ENCODE data around the gene LIMS2.

Gene LIMS2

DNA sequence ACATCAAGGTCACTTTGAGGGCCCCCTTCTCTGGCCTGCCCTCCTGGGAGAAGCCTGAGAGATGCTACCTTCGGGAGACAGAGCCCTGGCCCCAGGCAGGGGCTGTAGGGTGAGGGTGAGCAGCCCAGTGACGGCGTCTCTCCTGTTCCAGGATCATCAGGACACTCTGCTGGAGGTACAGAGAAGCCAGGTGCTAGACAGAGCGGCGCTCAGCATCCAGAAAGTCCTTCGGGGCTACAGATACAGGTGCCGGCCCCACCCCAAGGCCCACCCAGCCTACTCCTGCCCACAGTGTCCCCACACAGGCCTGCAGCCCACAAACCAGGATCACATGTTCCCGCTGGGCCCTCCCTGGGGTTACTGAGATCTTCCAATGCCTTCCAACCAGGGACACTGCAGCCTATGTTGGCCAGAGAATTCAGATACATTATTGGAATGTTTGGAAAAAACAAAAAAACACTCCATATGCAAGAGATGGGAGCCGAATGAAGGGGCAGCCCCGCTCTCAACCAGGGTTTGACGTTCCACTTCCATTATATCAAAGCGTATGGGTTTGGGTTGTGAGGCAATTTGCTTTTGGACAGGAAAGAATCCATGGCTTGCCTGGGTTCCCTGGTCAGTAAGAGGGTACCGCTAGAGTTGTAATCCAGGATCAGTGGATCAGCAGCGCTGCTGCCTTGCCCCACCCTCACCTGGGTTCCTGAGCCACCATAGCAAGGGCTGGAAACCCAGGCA, 78.9 kb downstream of the LIMS2 start:
- DNase-seq = no peak

DNA sequence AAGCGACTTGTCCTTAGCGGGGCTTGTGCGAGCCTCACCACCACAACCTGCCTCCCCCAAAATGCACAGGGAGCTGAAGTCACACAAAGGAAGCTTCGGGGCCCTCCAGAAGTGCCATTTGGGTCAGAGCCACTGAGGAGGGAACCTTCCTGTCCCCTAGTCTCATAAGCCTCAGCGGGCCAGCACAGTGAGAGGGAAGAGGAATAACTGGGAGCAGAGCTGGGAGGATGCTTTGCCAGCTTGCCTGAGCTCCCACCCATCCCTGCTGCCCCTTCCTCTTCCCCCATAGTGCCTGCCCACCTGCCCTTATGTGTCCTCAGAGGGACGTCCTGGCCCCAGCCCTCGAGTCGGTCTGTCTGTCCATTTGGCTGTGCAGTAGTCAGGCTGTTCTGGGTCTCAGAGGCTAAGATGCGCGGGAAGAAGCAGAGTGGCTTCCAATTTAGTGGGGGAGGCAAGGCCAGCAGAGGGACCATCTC, 81.2 kb downstream of the LIMS2 start:
- DNase-seq = no peak

DNA sequence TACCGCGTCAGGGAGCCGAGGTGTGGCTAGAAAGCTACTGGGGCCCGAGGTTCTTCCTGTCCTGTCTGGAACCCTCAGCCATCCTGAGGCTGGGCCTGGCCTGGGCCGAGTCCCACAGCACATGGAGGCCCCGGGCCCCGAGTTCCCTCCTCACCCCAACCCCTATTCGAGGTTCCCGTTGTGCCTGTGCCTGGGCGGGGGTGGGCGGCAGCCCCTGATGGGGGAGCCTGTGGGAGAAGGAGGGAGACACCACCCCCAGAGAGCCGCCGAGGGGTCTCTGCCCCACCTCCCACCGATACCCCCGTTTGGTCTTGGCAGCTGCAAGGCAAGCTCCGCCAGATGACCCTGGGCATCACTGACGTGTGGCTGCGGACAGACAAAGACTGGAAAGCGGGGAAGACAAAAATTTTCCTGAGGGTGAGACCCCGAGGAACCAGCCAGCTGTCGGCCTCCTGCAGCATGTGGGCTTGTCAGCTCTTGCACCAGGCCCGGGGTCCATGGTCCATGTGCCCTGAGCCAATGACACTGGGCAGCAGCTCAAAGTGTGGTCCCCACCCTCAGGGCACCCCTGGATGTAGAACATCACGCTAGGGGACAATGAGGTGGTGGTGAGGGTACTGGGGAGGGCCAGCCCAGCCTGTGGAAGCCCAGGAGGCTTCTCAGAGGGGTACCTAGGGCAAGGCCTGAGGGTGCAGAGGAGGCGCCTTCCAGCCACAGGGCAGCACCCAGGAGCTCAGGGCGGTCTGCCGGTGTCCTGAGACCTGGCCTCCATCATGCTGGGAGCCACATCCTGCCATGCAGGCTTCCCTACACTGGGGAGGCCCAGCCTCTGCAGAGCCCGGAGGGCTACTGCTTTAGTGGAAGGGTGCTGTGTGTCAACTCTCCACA, 81.9 kb downstream of the LIMS2 start:
- DNase-seq = no peak

DNA sequence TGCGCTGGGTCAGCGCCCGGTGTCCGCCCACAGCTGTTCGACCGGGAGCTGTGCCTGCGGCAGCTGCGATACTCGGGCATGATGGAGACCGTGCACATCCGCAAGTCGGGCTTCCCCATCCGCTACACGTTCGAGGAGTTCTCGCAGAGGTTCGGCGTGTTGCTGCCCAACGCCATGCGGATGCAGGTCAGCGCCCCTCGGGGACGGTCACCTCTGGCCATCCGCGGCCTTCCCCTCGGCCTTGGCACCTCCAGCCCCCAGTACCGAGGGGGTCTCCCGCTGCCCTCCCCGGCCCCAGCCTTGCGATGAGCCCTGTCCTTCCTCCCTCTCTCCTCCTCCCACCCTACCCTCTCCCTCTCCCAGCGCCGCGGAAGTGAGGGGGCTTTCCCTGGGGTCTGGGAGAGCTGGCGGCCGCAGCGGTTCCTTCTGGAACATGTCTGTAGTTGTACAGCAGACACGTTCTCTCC, 82.5 kb downstream of the LIMS2 start:
- no peak for DNase-seq

DNA sequence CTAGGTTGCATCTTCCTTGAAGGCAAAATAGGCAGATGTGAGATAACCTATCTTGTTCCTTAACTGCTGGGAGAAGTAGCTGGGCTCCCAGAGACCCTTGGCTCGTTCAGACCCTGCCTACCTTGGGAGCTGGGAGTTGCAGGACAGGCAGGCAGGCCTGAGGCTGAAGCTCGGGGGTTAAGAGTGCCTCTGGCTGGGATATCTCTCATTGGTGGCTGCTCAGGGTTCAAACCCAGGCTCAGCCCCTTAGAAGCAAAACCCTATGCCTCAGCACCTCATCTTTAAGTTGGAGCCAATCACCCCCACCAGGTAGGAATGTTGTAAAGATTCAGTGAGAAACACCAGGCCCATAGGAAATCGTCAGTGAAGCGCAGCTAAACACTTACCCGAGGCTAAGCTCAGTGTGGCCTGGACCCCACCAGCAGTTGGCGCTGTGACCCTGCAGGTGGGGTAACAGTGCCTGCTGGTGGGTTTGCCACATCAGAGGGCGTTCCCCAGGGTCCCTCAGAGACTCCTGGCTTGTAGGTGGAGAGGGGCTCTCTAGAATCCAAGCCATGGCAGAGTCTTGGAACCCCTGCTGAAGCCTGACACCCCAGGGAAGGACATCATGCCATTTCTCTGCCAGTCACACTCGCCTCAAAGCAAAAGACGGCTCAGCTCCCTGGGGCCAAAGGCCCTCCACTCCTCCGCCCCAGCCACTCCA, 84.0 kb downstream of the LIMS2 start:
- peak; percentile 56 for DNase-seq

DNA sequence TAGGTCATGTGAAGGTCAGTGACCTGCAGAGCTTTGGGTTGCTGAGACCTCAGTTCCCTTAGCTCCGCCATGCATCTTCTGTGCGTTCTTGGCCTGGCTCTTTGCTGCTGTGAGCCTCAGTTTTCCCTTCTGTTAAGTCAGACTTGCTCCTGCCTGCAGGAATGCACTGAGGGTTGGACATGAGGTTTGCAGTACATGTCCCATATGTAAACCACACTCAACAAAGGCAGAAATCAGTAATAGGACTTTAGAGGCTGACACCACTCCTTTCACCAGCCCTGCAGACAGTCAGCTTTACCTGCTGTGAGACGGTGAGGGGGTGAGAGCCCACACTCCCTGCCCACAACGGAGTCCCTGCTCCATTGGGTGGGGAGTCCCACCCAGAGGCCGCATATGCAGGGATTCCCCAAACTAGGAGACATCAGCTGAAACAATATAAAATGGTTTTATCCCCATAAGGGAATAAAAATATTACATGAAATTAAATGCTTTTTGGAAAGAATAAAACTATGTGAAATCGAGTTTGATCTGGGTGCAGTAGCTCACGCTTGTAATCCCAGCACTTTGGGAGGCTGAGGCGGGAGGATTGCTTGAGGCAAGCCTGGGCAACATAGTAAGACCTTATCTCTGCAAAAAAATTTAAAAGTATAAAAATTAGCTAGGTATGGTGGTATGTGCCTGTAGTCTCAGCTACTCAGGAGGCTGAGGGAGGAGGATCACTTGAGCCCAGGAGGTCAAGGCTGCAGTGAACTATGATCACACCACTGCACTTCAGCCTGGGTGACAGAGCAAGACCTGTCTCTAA, 84.7 kb downstream of the LIMS2 start:
- DNase-seq = no peak

DNA sequence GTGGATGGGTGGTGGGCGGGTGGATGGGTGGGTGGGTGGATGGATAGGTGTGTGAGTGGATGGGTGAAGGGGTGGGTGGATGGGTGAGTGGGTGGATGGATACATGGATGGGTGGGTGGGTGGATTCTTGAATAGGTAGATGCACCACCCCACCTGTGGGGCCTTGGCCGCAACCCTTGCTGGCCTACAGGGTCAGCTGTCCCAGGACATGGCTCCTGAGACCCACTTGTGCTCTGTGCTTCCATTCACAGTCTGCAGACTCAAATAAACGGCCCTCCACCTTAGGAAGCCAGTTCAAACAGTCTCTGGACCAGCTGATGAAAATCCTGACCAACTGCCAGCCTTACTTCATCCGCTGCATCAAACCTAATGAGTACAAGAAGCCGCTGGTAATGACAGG, 85.5 kb downstream of the LIMS2 start:
- DNase-seq = no peak

DNA sequence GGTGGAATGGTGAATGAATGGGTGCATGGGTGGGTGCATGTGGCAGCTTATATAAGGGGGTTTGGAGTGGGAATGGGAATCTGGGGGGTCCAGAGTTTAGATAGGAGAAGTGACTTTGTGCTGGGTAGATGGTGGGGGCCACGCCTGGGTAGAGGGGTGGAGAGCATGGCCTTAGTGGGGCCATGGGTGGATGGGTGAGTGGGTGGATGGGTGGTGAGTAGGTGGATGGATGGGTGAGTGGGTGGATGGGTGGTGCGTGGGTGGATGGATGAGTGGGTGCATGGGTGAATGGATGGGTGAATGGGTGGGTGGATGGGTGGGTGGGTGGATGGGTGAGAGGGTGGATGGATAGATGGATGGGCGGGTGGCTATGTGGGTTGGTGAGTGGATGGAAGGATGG, 86.0 kb downstream of the LIMS2 start:
- no peak for DNase-seq
